BJ (cell line): Measurements from ENCODE around the gene AP1S1. TPM values are rescaled to one million over a fixed set of nuclear protein-coding genes. Genes with fewer than 3 reads are reported as not detected.

Source experiments
- CTCF ChIA-PET: fragments of 350-600 bp; formaldehyde crosslinking; extraction: SDS; loops from one replicate; lab custom pipeline; 2021; ENCODE audit warnings: antibody characterized with exemption, inconsistent platforms; lab: Yijun Ruan, JAX
- POLR2A ChIA-PET: fragments of 300-600 bp; sonication (Branson Sonifier 250); formaldehyde crosslinking; extraction: SDS; loops from one replicate; lab custom pipeline; 2021; ENCODE audit warnings: antibody characterized with exemption; lab: Charles Lee
- DNase-seq: peaks from one replicate; pipeline ENCODE4 v3.0.0-alpha.2; 2011; ENCODE audit warnings: low read depth
- H3K27me3 ChIP-seq: 2 replicates; pipeline ENCODE4 v1.6.0; 2011; ENCODE audit warnings: low read length; ENCODE audit not compliant: control insufficient read depth, insufficient read depth
- H3K36me3 ChIP-seq: 2 replicates; pipeline ENCODE4 v1.5.1; 2011; ENCODE audit warnings: low read length; ENCODE audit not compliant: control insufficient read depth, insufficient read depth
- H3K4me3 ChIP-seq: 2 replicates; pipeline ENCODE4 v1.5.1; 2011; ENCODE audit warnings: low read depth, mild to moderate bottlenecking, control low read depth, low read length
- polyA plus RNA-seq: library from polyadenylated mRNA; depleted of rRNA; stranded (reverse); fragments of >200 nt; gene quantifications from 2 replicates; pipeline ENCODE4 v1.2.3, GENCODE V29; 2011
- TF ChIP-seq, protein P1 (sequence below): IDR thresholded peaks from 2 replicates; pipeline ENCODE4 v1.5.1; 2011; ENCODE audit warnings: low read depth, mild to moderate bottlenecking, control low read depth, inconsistent platforms, low read length, moderate library complexity; ENCODE audit not compliant: insufficient read depth

Gene AP1S1
- polyA plus RNA-seq, 1 experiment: 270 TPM

GRCh38 chr7:101177644-101178043 is 23.4 kb downstream of the AP1S1 start:
- peaks cover 50% of the 10 kb centered on the region for H3K27me3 ChIP-seq
- DNase-seq: no peak
- no peak overlapping the region for H3K4me3 ChIP-seq
- ChIA-PET POLR2A (no interaction called here), CTCF (interaction anchor here (1.1 to 2.9 kb wide), 2 partner anchors 8 to 14 kb away, joined by 3 to 25 read pairs; no protein-coding TSS in a partner anchor)
- no peaks in the 10 kb centered on the region for H3K36me3 ChIP-seq
- TF ChIP-seq, protein P1, sequence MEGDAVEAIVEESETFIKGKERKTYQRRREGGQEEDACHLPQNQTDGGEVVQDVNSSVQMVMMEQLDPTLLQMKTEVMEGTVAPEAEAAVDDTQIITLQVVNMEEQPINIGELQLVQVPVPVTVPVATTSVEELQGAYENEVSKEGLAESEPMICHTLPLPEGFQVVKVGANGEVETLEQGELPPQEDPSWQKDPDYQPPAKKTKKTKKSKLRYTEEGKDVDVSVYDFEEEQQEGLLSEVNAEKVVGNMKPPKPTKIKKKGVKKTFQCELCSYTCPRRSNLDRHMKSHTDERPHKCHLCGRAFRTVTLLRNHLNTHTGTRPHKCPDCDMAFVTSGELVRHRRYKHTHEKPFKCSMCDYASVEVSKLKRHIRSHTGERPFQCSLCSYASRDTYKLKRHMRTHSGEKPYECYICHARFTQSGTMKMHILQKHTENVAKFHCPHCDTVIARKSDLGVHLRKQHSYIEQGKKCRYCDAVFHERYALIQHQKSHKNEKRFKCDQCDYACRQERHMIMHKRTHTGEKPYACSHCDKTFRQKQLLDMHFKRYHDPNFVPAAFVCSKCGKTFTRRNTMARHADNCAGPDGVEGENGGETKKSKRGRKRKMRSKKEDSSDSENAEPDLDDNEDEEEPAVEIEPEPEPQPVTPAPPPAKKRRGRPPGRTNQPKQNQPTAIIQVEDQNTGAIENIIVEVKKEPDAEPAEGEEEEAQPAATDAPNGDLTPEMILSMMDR: no peak

DNA sequence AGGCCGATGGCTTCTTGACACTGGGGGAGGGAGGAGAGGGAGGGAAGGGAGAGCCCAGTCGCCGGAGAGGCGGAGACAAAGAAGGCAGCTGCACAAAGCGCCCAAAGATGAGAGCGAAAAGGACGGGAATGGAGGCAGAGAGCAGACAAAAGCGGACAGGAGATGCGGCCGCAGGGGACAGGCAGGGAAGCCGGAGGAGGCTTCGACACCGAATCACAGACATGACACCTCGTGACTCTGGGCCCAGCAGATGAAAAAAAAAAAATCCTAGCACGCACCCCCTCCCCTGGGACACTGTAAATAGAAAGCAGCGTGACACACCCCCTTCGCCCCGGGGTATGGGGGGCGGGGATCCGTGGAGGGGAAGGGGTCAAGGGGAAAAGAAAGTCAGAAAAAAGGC is 24.8 kb downstream of the AP1S1 start:
- Histone ChIP-seq H3K4me3 (no peak overlapping the region), H3K36me3 (no peaks in the 10 kb centered on the region), H3K27me3 (peaks cover 46% of the 10 kb centered on the region)
- DNase-seq: no peak
- CTCF ChIA-PET: interaction anchor here (0.9 kb wide), 1 partner anchor 14 kb away, joined by 4 read pairs; no protein-coding TSS in a partner anchor
- TF ChIP-seq, protein P1: no peak
- POLR2A ChIA-PET: no interaction called here

- CTCF ChIA-PET: no interaction called here
- Histone ChIP-seq H3K27me3 (peaks cover 46% of the 10 kb centered on the region), H3K4me3 (no peak overlapping the region), H3K36me3 (no peaks in the 10 kb centered on the region)
- POLR2A ChIA-PET: no interaction called here
- DNase-seq: no peak
- TF ChIP-seq, protein P1: no peak
Measured at GRCh38 chr7:101179713-101180112, 25.4 kb downstream of the AP1S1 start.

DNA sequence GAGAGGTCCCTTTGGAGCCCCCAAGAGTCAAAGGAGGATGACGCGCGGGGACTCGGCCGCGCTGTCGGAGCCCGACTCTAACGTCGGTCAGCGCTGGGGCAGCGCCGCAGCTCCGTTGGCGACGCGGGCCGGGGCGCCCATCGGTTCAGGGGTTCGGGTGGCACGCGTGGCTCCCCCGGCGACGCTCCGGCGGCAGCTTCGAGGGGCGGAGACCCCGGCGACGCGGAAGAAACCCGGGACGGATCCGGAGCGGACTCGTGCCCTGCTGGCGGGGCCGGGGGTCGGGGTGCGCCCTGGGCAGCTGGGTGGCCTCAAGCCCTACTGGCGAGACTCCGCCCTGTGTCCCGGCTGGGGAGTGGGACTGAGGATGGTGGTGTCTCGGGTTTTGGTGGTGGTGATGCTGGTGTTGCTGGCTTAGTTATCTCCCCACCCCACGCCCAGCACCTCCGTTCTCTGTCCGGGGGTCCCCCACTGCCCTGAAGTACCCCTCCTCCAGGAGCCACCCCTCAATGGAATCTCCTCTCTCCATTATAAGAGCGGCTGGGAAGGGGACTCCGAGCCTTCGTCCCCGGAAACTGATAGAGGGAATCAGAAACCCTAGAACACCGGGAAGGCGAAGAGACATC is 26.0 kb downstream of the AP1S1 start, which contains the start of gene NAT16:
Gene NAT16 (minus strand): TSS at position 164 of the 626 bp plus-strand sequence. CDS start 5,486 bp downstream, outside the sequence.
- no peak within 1 kb of the TSS for H3K4me3 ChIP-seq
- H3K36me3 ChIP-seq: no peaks in the 10 kb centered on the region
- ChIA-PET POLR2A (no interaction called here), CTCF (interaction anchor here (1.4 kb wide), 1 partner anchor 12 kb away, joined by 3 read pairs; no protein-coding TSS in a partner anchor)
- no peak for DNase-seq
- peaks cover 45% of the 10 kb centered on the region for H3K27me3 ChIP-seq
- TF ChIP-seq, protein P1: no peak

DNA sequence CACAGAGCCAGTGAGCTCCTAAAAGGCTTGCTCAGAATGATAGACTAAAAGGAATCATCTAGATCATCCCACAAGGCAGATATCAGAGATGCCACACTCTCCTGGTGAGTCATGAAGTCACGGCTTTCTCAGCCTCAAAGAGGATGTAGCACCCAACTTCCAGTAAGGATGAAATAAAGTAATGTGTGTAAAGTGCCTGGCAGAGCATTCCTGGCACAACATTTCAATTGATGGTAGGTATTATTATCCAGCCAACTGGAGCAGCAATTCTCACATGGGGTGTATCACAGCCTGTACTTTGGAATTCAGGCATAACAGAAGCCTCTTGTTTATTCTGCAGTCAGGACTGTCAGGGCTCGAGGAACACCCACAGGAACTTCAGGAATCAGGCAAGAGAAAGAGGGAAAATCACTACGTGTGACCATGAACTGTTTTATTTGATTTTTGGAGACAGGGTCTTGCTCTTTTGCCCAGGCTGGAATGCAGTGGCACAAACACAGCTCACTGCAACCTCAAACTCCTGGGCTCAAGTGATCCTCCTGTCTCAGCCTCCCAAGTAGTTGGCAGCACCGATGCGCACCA is 31.1 kb downstream of the AP1S1 start:
- no peak for DNase-seq

More for the DNA sequence above, 31.1 kb downstream of the AP1S1 start:
- no peak overlapping the region for H3K4me3 ChIP-seq
- no peaks in the 10 kb centered on the region for H3K36me3 ChIP-seq
- POLR2A ChIA-PET: no interaction called here
- TF ChIP-seq, protein P1: no peak
- CTCF ChIA-PET: interaction anchor here (0.8 to 2.9 kb wide), 2 partner anchors 41 to 59 kb away, joined by 3 to 16 read pairs; no protein-coding TSS in a partner anchor
- H3K27me3 ChIP-seq: peaks cover 6% of the 10 kb centered on the region
